GM18508 (cell line): Measurements from ENCODE around the gene ALCAM.

Source experiments
- ATAC-seq: cut with Tn5 transposase; IDR thresholded peaks from one replicate; pipeline ENCODE4 v1.9.1; 2021; ENCODE audit warnings: moderate number of reproducible peaks; ENCODE audit not compliant: insufficient read depth, unreplicated experiment

Gene ALCAM

GRCh38 chr3:105614288-105615030, 247.8 kb downstream of the ALCAM start:
- ATAC-seq, result no peak

DNA sequence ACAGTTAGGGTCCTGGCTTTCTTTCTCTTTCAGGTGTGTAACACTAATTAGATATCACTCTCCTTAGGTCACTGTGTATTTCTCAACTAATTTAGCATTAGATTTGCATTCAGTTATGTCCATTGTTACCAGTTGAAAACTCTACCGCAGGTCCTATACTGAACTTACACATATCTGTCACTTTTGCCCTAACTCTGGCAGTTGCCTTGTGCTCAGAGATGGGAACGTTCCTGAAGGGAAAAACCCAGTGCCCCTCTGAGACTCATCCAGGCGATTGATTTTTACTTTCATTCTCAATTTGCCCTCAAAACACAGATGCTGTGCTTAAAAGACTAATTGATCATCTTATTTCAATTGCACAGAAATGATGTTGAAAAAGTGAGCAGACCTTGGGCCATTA, 249.1 kb downstream of the ALCAM start:
- no peak for ATAC-seq

DNA sequence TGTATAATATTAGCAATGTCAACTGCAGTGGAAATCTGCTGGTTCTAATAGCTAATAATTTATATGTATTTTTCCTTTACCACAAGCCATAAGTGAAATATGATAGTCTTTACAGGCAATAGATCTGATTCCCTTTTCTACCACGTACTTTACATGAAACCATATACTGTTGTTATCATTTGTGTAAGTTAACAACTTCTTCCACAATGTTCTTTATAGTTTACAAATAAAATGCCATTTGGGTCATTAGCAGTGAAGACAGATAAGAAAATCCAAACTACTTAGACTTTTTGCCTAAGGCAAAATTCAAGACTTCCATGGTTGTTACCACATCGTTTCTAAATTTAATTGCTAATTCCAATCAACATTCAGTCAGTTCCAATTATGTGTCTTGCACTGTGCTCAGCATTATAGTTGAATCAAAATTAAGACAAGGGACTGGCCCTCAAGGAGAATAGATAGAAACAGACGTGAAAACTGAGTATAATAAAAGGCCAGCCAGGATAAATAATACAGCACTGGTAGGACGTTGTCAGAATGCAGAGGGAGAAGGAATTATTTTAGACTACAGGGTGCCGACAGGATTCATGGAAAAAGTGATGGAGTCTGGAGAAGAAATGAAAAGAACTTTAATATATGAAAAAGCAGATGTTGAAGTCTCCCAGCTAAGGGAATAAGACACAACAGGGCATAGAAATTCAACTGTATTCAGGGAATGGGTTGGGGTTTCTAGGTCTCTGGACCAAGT, 249.8 kb downstream of the ALCAM start:
- no peak for ATAC-seq

DNA sequence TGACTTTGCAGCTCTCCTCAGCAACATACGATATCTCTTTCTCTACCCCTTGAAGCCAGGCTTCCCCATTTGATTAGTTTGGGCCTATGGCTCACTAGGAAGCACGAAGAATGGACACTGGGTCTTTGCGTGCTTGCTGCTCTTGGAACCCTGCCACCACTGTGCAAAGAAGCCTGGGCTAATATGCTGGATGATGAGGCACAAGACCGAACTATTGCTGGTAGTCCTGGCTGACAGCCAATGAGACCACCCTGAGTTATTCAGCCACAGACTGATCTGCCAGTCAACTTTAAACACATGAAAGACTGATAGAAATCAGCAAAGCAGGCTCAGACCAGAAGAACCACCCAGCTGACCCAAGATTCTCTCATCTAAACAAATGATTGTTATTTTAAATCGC, 251.8 kb downstream of the ALCAM start:
- no peak for ATAC-seq

DNA sequence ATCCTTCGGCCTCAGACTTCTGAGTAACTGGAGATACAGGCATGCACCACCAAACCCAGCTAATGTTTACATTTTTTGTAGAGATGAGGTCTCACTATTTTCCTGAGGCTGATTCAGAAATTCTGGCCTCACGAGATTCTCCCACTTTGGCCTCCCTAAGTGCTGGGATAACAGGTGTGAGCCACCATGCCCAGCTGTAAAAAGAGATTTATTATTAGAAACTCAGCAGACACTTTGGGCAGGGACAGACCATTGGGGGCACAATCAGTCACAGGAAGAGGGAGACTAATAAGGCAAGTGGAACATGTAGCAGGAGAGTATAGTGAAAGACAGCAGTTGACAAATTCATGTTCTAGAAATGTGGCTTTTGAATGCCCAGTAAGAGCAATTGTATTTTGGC, 252.9 kb downstream of the ALCAM start:
- no peak for ATAC-seq

- no peak for ATAC-seq
Observed at GRCh38 chr3:105620236-105620635, 253.5 kb downstream of the ALCAM start.

DNA sequence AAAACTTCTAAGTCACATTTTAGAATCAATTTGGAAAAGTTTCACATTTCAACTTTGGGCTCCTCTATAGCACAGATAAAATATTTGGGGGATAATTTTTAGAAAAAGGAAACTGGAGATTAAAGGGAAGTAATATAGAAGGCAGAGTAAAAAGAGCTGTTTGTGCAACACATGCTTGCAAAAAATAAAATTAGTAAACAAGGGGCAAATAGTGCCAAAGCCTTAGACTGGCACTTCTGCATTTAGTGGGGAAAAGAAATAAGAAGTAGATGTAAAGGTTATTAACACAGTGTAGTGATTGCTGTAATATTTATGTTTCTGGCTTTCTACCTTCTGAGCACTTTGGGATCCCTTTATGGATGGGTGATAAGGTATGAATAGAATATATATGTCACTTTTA, 255.5 kb downstream of the ALCAM start:
- no peak for ATAC-seq
